HG02610 (cell line): ENCODE measurements around the gene RAD9A.

Source experiments
- ATAC-seq: cut with Tn5 transposase; IDR thresholded peaks from one replicate; pipeline ENCODE4 v1.9.1; 2021; ENCODE audit warnings: mild to moderate bottlenecking, moderate library complexity; ENCODE audit not compliant: unreplicated experiment

RAD9A gene

GRCh38 chr11:67373648-67374570 lies 17.9 kb upstream of the RAD9A start:
- no peak for ATAC-seq

- no peak for ATAC-seq
Observed at GRCh38 chr11:67374571-67375281, 17.1 kb upstream of the RAD9A start.

GRCh38 chr11:67375320-67376055 lies 16.3 kb upstream of the RAD9A start:
- ATAC-seq, result no peak

GRCh38 chr11:67376063-67376820 lies 15.5 kb upstream of the RAD9A start:
- no peak for ATAC-seq

GRCh38 chr11:67376873-67377808 lies 14.6 kb upstream of the RAD9A start:
- no peak for ATAC-seq

- ATAC-seq, result no peak
Observed at GRCh38 chr11:67378544-67378943, 13.2 kb upstream of the RAD9A start.

GRCh38 chr11:67379061-67380058 lies 12.4 kb upstream of the RAD9A start:
- no peak for ATAC-seq

GRCh38 chr11:67381244-67381972 lies 10.4 kb upstream of the RAD9A start:
- ATAC-seq, result no peak

GRCh38 chr11:67382276-67383136 lies 9.3 kb upstream of the RAD9A start:
- no peak for ATAC-seq

- ATAC-seq, result no peak
Observed at GRCh38 chr11:67384851-67385366, 6.9 kb upstream of the RAD9A start.

- ATAC-seq, result no peak
Observed at GRCh38 chr11:67387069-67387468, 4.7 kb upstream of the RAD9A start.

GRCh38 chr11:67387518-67387917 lies 4.3 kb upstream of the RAD9A start:
- ATAC-seq, result no peak

GRCh38 chr11:67389477-67389876 lies 2.3 kb upstream of the RAD9A start:
- ATAC-seq, result no peak

- ATAC-seq, result no peak
Observed at GRCh38 chr11:67390947-67391303, 861 bp upstream of the RAD9A start.

GRCh38 chr11:67392183-67392715 lies 463 bp downstream of the RAD9A start:
- no peak for ATAC-seq

GRCh38 chr11:67393437-67393836 lies 1.7 kb downstream of the RAD9A start:
- ATAC-seq, result no peak
